NB4 (cell line): ENCODE data around the gene DLG2.

Source experiments
- TF ChIP-seq, protein P1 (sequence below): IDR thresholded peaks from one replicate; pipeline ENCODE4 v1.5.1; 2012; ENCODE audit warnings: low read depth, low read length
- TF ChIP-seq, protein P2 (sequence below): IDR thresholded peaks from 2 replicates; pipeline ENCODE4 v1.6.1; 2011; ENCODE audit warnings: low read depth, low read length

DNA sequence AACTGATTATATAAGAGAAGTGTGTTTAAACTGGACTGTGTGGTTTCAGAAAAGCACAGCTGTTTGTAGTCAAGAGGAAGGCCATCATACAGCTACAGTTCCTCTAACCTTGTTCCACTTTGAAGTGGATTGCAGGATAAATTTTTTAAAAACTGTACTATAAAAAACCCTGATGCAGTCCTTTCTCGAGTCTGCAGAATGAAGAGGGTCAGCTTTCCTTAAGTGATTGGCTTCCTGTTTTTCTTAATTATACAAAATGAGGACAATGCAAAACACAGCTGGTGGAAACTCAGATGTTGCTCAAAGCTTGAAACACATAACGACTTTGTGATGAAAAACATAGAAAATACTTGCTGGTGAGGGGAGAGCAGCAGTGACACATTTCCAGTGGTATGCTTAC lies 1060.5 kb downstream of the DLG2 start:
- TF ChIP-seq, protein P1, sequence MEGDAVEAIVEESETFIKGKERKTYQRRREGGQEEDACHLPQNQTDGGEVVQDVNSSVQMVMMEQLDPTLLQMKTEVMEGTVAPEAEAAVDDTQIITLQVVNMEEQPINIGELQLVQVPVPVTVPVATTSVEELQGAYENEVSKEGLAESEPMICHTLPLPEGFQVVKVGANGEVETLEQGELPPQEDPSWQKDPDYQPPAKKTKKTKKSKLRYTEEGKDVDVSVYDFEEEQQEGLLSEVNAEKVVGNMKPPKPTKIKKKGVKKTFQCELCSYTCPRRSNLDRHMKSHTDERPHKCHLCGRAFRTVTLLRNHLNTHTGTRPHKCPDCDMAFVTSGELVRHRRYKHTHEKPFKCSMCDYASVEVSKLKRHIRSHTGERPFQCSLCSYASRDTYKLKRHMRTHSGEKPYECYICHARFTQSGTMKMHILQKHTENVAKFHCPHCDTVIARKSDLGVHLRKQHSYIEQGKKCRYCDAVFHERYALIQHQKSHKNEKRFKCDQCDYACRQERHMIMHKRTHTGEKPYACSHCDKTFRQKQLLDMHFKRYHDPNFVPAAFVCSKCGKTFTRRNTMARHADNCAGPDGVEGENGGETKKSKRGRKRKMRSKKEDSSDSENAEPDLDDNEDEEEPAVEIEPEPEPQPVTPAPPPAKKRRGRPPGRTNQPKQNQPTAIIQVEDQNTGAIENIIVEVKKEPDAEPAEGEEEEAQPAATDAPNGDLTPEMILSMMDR = no peak
- TF ChIP-seq, protein P2, sequence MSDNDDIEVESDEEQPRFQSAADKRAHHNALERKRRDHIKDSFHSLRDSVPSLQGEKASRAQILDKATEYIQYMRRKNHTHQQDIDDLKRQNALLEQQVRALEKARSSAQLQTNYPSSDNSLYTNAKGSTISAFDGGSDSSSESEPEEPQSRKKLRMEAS = no peak
